AG10803 (cell line): ENCODE results near the gene IGFBPL1.
"Not testable (repeated sequence)": the region's sequence is repeated elsewhere in the genome, so short reads cannot be mapped to it uniquely, and the experiment has no call there.

Experiments
- DNase-seq: peaks from one replicate; pipeline ENCODE4 v3.0.0; 2010; ENCODE audit warnings: low read depth
- H3K4me3 ChIP-seq: 2 replicates; pipeline ENCODE4 v1.5.1; 2011; ENCODE audit warnings: mild to moderate bottlenecking, low read length, control low read depth
- CTCF ChIP-seq: conservative IDR thresholded peaks from 2 replicates; pipeline ENCODE4 v1.5.1; 2011; ENCODE audit warnings: mild to moderate bottlenecking, low read length, control low read depth, inconsistent platforms

IGFBPL1 gene

GRCh38 chr9:38413283-38413682 lies 11.0 kb downstream of the IGFBPL1 start:
- TF ChIP-seq CTCF, result no peak
- no peak for DNase-seq
- H3K4me3 ChIP-seq, result no peak overlapping the region

GRCh38 chr9:38412751-38413150 lies 11.5 kb downstream of the IGFBPL1 start:
- DNase-seq, result no peak
- no peak overlapping the region for H3K4me3 ChIP-seq
- no peak for TF ChIP-seq CTCF

GRCh38 chr9:38408719-38409118 lies 15.5 kb downstream of the IGFBPL1 start:
- DNase-seq, result no peak
- no peak for TF ChIP-seq CTCF

GRCh38 chr9:38406476-38407186 lies 17.6 kb downstream of the IGFBPL1 start:
- TF ChIP-seq CTCF, result no peak
- no peak overlapping the region for H3K4me3 ChIP-seq
- DNase-seq, result no peak

More at GRCh38 chr9:38408719-38409118, 15.5 kb downstream of the IGFBPL1 start:
- no peak overlapping the region for H3K4me3 ChIP-seq

GRCh38 chr9:38405785-38406184 lies 18.5 kb downstream of the IGFBPL1 start:
- no peak for TF ChIP-seq CTCF
- no peak overlapping the region for H3K4me3 ChIP-seq
- peak; percentile 23 for DNase-seq

GRCh38 chr9:38404314-38404713 lies 19.9 kb downstream of the IGFBPL1 start:
- DNase-seq, result no peak
- TF ChIP-seq CTCF, result no peak
- H3K4me3 ChIP-seq, result no peak overlapping the region

- no peak for TF ChIP-seq CTCF
- no peak overlapping the region for H3K4me3 ChIP-seq
- DNase-seq, result no peak
Observed at GRCh38 chr9:38401994-38402393, 22.3 kb downstream of the IGFBPL1 start.

- not testable (repeated sequence) for H3K4me3 ChIP-seq, DNase-seq
Observed at GRCh38 chr9:38399191-38399590, 25.1 kb downstream of the IGFBPL1 start.
